Epidermal melanocyte (primary cell): ENCODE results near the gene CES3.
A peak's percentile ranks its signal among the peaks of the same experiment; 100 is the strongest.
"Not testable (repeated sequence)": the region's sequence is repeated elsewhere in the genome, so short reads cannot be mapped to it uniquely, and the experiment has no call there.

ENCODE experiments used
- DNase-seq: peaks from one replicate; pipeline ENCODE4 v3.0.0; 2011; ENCODE audit warnings: low spot score; ENCODE audit not compliant: insufficient read length

The CES3 gene

GRCh38 chr16:66944971-66945370, 16.1 kb upstream of the CES3 start:
- not testable (repeated sequence) for DNase-seq

GRCh38 chr16:66945939-66946338, 15.1 kb upstream of the CES3 start:
- no peak for DNase-seq

- DNase-seq = no peak
Measured at GRCh38 chr16:66946541-66946940, 14.5 kb upstream of the CES3 start.

- DNase-seq = no peak
Measured at GRCh38 chr16:66946974-66947301, 14.1 kb upstream of the CES3 start.

DNA sequence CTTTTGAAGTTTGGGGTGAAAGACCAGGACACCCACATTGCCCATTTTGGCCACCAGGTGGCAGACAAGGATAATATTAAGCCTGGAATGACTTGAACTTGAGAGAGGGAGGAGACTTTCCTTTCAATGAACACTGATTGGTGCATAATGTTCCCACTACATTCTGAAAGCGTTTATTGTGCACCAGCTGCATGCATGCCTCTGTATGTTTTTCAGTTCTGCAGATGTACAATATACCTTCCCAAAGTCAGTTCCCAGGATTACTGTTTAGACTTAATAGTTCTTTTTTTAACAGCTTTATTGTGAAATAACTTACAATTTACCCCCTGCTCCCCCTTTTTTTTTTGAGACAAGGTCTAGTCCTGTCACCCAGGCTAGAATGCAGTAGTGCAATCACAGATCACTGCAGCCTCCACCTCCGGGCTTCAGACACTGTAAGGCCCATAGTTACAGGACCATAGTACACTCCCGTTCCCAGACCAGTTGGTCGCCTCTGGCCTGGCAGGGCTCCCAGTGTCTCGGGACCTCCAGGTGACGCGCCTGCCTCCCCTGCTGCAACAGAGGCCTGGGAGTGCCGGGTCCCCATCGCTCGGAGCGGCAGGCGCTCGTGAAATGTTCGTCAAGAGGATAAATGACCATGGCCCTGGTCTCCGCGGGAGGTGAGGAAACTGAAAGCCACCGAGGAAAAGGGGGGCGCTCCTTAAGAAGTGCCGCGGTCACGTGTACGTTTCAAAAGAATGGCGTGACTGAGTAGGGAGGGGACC, 13.6 kb upstream of the CES3 start:
- peak; percentile 92 for DNase-seq

GRCh38 chr16:66948134-66948836, 12.8 kb upstream of the CES3 start:
- no peak for DNase-seq

GRCh38 chr16:66948837-66949225, 12.2 kb upstream of the CES3 start:
- no peak for DNase-seq

- no peak for DNase-seq
Measured at GRCh38 chr16:66949472-66949871, 11.6 kb upstream of the CES3 start.

DNA sequence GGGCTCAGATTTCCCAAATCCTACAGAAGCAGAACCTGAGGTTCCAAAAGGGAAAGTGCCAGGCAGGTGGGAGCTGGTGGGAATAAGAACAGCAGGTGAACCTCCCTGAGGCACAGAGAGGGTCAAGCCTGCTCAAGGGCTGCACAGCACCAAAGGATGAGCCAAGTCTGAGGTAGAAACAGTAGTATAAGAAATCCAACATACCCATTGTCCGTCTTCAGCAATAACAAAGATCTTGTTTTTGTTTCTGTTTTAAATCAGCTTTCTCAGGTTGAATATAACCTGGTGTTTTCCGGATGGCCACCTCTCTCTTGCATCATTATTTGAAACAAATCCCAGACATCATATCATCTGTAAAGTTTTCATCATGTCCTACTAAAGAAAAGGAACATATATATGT, 10.6 kb upstream of the CES3 start:
- DNase-seq = no peak

DNA sequence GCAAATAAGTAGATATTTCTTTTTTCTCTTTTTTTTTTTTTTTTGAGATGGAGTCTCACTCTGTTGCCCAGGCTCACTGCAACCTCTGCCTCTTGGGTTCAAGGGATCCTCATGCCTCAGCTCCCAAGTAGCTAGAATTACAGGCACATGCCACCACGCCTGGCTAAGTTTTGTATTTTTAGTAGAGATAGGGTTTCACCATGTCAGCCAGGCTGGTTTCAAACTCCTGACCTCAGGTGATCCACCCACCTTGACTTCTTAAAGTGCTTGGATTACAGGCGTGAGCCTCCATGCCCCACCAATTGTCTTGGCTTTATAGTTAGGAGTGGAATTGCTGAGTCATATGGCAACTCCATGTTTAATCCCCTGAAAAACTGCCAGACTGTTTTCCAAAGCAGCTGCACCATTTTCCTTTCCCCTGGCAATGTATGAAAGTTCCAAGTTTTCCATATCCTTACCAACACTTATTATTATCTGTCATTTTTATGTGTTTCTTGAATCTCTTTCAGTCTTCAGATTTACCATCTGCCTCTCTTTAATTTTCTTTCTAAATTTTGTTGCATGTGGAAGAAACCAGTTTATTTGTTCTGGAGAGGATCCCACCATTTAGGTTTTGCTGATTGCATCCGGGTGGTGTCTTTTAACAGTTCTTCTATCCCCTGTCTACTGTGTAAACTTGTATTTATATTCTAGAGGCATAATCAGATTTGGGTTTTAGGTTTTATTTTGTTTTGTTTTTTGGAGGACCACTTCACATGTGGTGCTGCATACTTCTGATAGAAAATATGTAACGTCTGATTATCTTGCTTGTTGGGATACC, 9.9 kb upstream of the CES3 start:
- DNase-seq = no peak

GRCh38 chr16:66952430-66953110, 8.5 kb upstream of the CES3 start:
- no peak for DNase-seq

DNA sequence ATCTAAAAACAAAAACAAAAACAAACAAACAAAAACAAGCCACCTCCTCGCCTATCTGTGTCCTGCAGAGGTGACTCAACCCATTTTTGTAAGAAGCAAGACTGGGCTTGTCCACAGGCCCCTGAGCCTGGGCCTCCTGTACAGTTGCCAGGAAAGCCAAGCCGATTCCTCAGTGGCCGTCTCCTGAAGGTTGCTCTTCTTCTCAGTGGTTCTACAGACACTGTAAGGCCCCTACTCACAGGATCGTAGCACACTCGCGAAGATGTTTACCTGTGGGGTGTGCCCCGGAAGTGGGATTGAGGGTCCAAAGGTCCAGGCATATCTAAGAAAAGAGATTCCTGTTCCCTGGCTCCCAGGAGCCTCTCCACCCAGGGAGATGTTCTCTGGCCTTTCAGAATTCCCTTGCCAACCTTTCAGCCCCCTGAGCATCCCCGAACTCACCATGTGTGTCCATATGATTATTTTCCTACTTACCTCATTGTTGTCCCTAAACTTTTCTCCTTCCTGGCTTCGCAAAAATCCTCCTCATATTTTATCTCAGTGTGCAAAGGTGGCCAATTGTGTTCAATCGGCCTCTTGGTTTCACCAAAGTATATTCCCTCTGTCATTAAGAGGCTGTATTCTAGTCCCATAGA, 7.5 kb upstream of the CES3 start:
- DNase-seq = no peak

DNA sequence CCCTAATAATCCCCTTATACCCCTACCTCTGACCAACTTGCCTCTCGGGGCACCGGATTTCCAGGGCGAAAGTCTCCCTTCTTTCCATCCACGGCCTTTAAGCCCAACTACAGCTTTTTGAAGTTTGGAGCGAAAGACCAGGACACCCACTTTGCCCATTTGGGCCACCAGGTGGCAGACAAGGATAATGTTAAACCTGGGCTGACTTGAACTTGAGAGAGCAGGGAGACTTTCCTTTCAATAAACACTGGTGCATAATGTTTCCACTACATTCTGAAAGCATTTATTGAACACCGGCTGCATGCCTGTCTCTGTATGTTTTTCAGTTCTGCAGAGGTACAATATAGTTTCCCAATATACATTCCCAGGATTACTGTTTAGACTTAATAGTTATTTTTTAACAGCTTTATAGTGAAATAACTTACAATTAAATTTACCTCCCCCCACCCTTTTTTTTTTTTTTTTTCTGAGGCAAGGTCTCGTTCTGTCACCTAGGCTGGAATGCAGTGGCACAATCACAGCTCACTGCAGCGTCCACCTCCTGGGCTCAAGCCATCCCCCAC, 6.9 kb upstream of the CES3 start:
- DNase-seq = peak; percentile 78

GRCh38 chr16:66955363-66956153, 5.5 kb upstream of the CES3 start:
- DNase-seq = not testable (repeated sequence)

- not testable (repeated sequence) for DNase-seq
Measured at GRCh38 chr16:66956154-66956457, 5.0 kb upstream of the CES3 start.

GRCh38 chr16:66958857-66959703, 2.0 kb upstream of the CES3 start:
- DNase-seq = no peak

- DNase-seq = no peak
Measured at GRCh38 chr16:66959704-66960161, 1.3 kb upstream of the CES3 start.

GRCh38 chr16:66960270-66960669, 796 bp upstream of the CES3 start:
- DNase-seq = no peak

DNA sequence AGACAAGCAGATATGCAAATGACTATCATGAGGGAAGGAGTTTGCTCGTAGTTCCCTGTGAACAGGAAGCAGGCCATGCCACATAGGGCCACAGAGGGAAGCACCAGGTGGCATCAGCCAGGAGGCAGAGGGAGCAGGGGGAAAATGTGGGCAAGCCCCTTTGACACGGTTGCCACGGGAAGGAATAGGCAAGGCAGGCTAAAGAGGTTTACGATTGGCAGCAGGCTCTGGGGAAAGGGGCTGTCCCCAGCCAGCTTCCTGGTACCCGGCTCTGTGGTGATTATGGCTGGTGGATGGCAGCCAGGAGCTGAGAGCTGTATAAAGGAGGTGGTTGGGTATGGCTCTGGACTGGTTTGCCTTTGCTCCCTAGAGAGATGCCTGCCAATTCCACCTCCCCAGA, 848 bp downstream of the CES3 start:
- DNase-seq = no peak
